Heart left ventricle (tissue), 16 donors: ENCODE data around the gene TNS4. TPM values are rescaled to one million over a fixed set of nuclear protein-coding genes. Genes with fewer than 3 reads are reported as not detected.
"Not testable (repeated sequence)": the region's sequence is repeated elsewhere in the genome, so short reads cannot be mapped to it uniquely, and the experiment has no call there.

Source experiments
- ATAC-seq, 4 donors: fragments of 200-7000 bp; cut with Tn5 transposase; one replicate each; pipeline ENCODE4 v1.9.1; 2020 to 2022; ENCODE audit warnings: moderate library complexity in 4 of 4, mild to moderate bottlenecking in 3 of 4, moderate number of reproducible peaks in 1 of 4
- DNase-seq, 5 donors: peaks; one replicate each; pipeline ENCODE4 v3.0.0-alpha.2; 2020
- H3K27ac ChIP-seq, 12 donors: fragments of 200-600 bp; sonication (generic) in 4 of 12; one replicate each; pipeline versions ENCODE4 v1.5.0 to v1.8.0; 2016 to 2022; ENCODE audit warnings: mild to moderate bottlenecking in 2 of 12
- H3K27me3 ChIP-seq, 9 donors: fragments of 200-600 bp; sonication (generic) in 2 of 9; one replicate each; pipeline versions ENCODE4 v1.5.1 to v1.8.0; 2016 to 2022; ENCODE audit warnings: mild to moderate bottlenecking in 3 of 9
- H3K36me3 ChIP-seq, 9 donors: fragments of 200-600 bp; sonication (generic) in 2 of 9; one replicate each; pipeline versions ENCODE4 v1.5.0 to v1.8.0; 2018 to 2022; ENCODE audit warnings: mild to moderate bottlenecking in 2 of 9
- H3K4me1 ChIP-seq, 12 donors: fragments of 200-600 bp; sonication (generic) in 4 of 12; one replicate each; pipeline versions ENCODE4 v1.5.0 to v1.8.0; 2016 to 2022; ENCODE audit warnings: mild to moderate bottlenecking in 3 of 12
- H3K4me3 ChIP-seq, 12 donors: fragments of 200-600 bp; sonication (generic) in 4 of 12; one replicate each; pipeline versions ENCODE4 v1.5.0 to v1.8.0; 2017 to 2022; ENCODE audit warnings: mild to moderate bottlenecking in 9 of 12, moderate library complexity in 4 of 12
- H3K9me3 ChIP-seq, 12 donors: fragments of 200-600 bp; sonication (generic) in 4 of 12; one replicate each; pipeline versions ENCODE4 v1.5.0 to v1.8.0; 2016 to 2022; ENCODE audit warnings: mild to moderate bottlenecking in 1 of 12
- CTCF ChIP-seq, 12 donors: fragments of 200-600 bp; sonication (generic) in 4 of 12; IDR thresholded peaks; one replicate each; pipeline versions ENCODE4 v1.5.0 to v1.8.0; 2018 to 2022; ENCODE audit warnings: antibody characterized with exemption in 12 of 12, mild to moderate bottlenecking in 5 of 12
- POLR2A ChIP-seq, 2 donors: fragments of 450-650 bp; IDR thresholded peaks; one replicate each; pipeline ENCODE4 v1.6.1; 2017; ENCODE audit warnings: antibody characterized with exemption in 2 of 2, mild to moderate bottlenecking in 2 of 2, moderate library complexity in 2 of 2
- WGBS, 4 donors: extraction: QIAGEN DNeasy Blood & Tissue Kit in 2 of 4; methylation state at CpG; one replicate each; pipeline versions ENCODE4 v1.1.5 to v1.1.7; 2013 to 2018; 5-methylcytosine and 5-hydroxymethylcytosine counted together
- intact Hi-C, 10 donors: fragments of 100-400 bp; cut with DNase I; formaldehyde crosslinking; loops; one replicate each; pipeline versions ENCODE4 v1.11.1 to v1.14.2; 2022
- polyA plus RNA-seq, 2 donors: library from polyadenylated mRNA; stranded (reverse); fragments of 200-250 nt; gene quantifications; one replicate each; pipeline ENCODE4 v1.2.3, GENCODE V29; 2013
- total RNA-seq, 9 donors: library from RNA; depleted of rRNA in 2 of 9; stranded (reverse); fragments of >200 nt in 2 of 9; fragmentation: NEBNext Ultra II Directional in 3 of 9; extraction: Animal tissue kit (Norgen Biotek cat#: 25700) in 3 of 9; gene quantifications; one replicate each; pipeline versions ENCODE4 v1.1.0 to v1.2.4, GENCODE V29; 2016 to 2023
- donor health status: ischemic (EF 13 %, LVEDD 7.1; RV severe dilation, severe dysfunction).
- donor health status: healthy with polysubstance abuse.
- donor health status: DM: no; HTN: yes; CAD: no.
- donor health status: DM: no; HTN: no; CAD: no.
- donor health status: ischemic (EF 25% LVEDD 6.9; RV normal size, moderate dysfunction).
- donor health status: ischemic (EF 25% LVEDD 5.7; RV mildly dilated, moderate dysfunction).
- donor health status: healthy.
- donor health status: DM: yes; HTN: yes; CAD: no.
- donor health status: ischemic (EF 35%, LVEDD 5.7; RV mildly dilated, moderate dysfunction).
- donor health status: nonischemic (EF 11% LVEDD 7.7; RV severe dilation, severe dysfunction).
- donor health status: DM: yes; HTN: yes; CAD: no.
- donor health status: PGD.
- donor health status: ischemic (EF 29% LVEDD 5.4; RV normal size, mild dysfunction).
- donor health status: nonischemic (EF 23%, LVEDD 6.1; RV moderate dilation, normal function).

The TNS4 gene
- total and polyA plus RNA-seq, 11 donors, result 0.16 to 0.91 TPM; not detected in 9

- ATAC-seq (no peak), DNase-seq (peak in 1 of 5 donors; percentile 21)
- TF ChIP-seq CTCF (IDR thresholded peaks at IDR 0.05) (no peak), POLR2A (IDR thresholded peaks at IDR 0.05) (no peak)
- no peaks in the 10 kb centered on the region for H3K9me3 ChIP-seq
- H3K4me3 ChIP-seq, result no peak overlapping the region
- H3K27me3 ChIP-seq, result no peaks in the 10 kb centered on the region
- intact Hi-C loops, result no loop called here
- H3K36me3 ChIP-seq, result no peaks in the 10 kb centered on the region
- peaks cover 15 to 64% (median 48%) of the 10 kb centered on the region in 12 donors for H3K4me1 ChIP-seq
- H3K27ac ChIP-seq, result peak overlapping the region in 6 of 12 donors; percentile 18 to 92 (median 78)
- 85 to 93% (median 86%) methylated on average over 2 of the region's 2 CpGs for WGBS, 4 donors
These were observed 46.5 kb upstream of the TNS4 start for GRCh38 chr17:40547785-40548478.

GRCh38 chr17:40547079-40547784 is 45.8 kb upstream of the TNS4 start:
- Histone ChIP-seq H3K4me3 (no peak overlapping the region), H3K9me3 (no peaks in the 10 kb centered on the region), H3K4me1 (peaks cover 21 to 64% (median 49%) of the 10 kb centered on the region in 12 donors), H3K27me3 (no peaks in the 10 kb centered on the region), H3K36me3 (no peaks in the 10 kb centered on the region), H3K27ac (peak overlapping the region in 3 of 12 donors; percentile 18 to 92 (median 86))
- 65 to 81% (median 68%) methylated on average over 8 to 11 of the region's 11 CpGs for WGBS, 4 donors
- DNase-seq (peak in 1 of 5 donors; percentile 24), ATAC-seq (no peak)
- TF ChIP-seq CTCF (IDR thresholded peaks at IDR 0.05) (no peak), POLR2A (IDR thresholded peaks at IDR 0.05) (no peak)
- intact Hi-C loops, result no loop called here

- peaks cover 25 to 68% (median 51%) of the 10 kb centered on the region in 12 donors for H3K4me1 ChIP-seq
- H3K9me3 ChIP-seq, H3K4me3 ChIP-seq, H3K36me3 ChIP-seq, ATAC-seq, H3K27me3 ChIP-seq, H3K27ac ChIP-seq, intact Hi-C loops: not testable (repeated sequence)
- WGBS, 4 donors, result 93 to 97% (median 96%) methylated on average over 4 of the region's 4 CpGs
- DNase-seq, result peak in 1 of 5 donors; percentile 9
These were observed 45.1 kb upstream of the TNS4 start for GRCh38 chr17:40546497-40546896.

GRCh38 chr17:40545660-40546059 is 44.2 kb upstream of the TNS4 start:
- WGBS, 4 donors, result 95 to 96% (median 95%) methylated on average over 11 of the region's 11 CpGs
- no peak for TF ChIP-seq POLR2A (IDR thresholded peaks at IDR 0.05)
- no peak for TF ChIP-seq CTCF (IDR thresholded peaks at IDR 0.05)
- ATAC-seq, result no peak
- no peaks in the 10 kb centered on the region for H3K36me3 ChIP-seq
- peak in 2 of 5 donors; percentile 11 to 12 for DNase-seq
- intact Hi-C loops, result no loop called here
- H3K4me1 ChIP-seq, result peaks cover 22 to 72% (median 52%) of the 10 kb centered on the region in 12 donors
- no peaks in the 10 kb centered on the region for H3K9me3 ChIP-seq
- H3K4me3 ChIP-seq, result no peak overlapping the region
- H3K27me3 ChIP-seq, result no peaks in the 10 kb centered on the region
- H3K27ac ChIP-seq, result no peak overlapping the region
